ENCODE data around the gene NHERF2.
A peak's percentile ranks its signal among the peaks of the same experiment; 100 is the strongest.

The NHERF2 gene

DNA sequence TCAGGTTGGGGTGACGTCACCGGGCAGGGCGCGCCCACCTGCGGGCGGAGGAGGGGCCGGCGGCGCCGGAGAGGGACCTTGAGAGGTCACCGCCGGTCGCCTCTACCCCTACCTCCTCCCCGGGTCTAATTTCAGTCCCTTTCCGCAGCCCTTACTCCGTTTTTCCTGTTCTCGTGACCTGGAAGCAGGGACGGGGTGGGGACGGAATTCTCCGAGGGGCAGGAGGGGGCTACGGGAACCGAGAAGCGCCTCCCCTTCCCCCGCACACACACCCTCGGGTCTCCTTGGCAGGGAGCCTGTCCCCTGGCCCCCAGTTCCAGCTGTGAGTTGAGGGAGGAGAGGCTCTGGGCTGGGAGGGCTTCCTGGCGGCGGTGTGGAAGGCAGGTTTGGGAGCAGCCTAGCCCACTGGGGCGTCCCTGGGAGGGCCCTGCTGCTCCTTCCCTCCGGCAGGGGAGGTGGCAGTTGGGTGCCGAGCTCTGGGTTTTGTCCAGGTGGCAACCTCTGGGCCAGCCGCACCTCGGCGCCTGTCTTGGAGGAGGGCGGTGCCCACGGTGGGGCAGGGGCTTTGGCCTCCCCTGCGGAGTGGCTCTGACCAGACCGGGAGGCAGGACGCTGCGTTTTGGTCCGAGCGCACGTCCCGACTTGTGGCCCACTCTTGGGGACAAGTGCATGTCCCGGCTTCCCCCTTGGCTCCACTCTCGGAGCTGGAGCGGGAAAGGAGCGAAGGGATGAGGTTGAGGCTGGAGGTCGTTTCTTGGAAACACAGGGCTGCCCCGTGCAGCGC lies 36.2 kb upstream of the NHERF2 start:
- no peak for DNase-seq (ENCODE audit: low read depth in 3 of 3, low spot score in 1 of 3)

DNA sequence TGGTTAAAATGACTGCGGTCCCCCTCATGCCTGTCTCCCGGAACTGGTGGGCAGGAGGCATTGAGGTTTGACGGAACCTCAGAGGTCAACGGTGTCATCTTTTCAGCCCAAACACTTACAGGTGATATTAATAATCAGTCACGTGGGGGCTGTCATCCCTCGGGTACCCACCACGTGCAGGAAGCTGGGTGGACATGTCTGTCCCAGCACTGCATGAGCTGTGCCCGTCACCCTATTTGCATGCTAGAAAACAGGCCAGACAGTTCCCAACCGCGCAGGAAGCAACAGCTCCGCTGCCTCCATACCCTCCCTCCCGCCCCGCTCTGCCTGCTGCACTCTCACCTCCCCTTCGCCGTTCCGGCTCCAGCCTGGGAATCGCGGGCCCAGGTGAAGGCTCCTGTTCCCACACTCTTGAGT lies 35.6 kb upstream of the NHERF2 start:
- DNase-seq (ENCODE audit: low read depth in 3 of 3, low spot score in 1 of 3) = no peak

DNA sequence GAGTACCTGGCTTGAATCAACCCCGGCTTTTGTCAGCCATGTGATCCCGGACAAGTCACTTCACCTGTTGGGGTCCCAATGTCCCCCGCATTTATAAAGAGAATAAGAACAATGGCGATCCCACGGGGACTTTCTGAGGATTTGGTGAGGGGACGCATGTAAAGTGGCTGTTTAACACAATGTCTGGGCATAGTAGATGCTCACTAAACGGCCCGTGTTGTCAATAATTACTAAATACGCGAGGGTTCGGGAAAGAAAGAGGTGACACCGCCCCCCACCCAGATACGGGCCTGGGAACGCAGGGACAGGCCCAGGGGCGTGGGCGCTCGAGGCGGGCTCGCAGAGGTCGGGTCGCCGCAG lies 35.1 kb upstream of the NHERF2 start:
- DNase-seq (ENCODE audit: low read depth in 3 of 3, low spot score in 1 of 3) = no peak

DNA sequence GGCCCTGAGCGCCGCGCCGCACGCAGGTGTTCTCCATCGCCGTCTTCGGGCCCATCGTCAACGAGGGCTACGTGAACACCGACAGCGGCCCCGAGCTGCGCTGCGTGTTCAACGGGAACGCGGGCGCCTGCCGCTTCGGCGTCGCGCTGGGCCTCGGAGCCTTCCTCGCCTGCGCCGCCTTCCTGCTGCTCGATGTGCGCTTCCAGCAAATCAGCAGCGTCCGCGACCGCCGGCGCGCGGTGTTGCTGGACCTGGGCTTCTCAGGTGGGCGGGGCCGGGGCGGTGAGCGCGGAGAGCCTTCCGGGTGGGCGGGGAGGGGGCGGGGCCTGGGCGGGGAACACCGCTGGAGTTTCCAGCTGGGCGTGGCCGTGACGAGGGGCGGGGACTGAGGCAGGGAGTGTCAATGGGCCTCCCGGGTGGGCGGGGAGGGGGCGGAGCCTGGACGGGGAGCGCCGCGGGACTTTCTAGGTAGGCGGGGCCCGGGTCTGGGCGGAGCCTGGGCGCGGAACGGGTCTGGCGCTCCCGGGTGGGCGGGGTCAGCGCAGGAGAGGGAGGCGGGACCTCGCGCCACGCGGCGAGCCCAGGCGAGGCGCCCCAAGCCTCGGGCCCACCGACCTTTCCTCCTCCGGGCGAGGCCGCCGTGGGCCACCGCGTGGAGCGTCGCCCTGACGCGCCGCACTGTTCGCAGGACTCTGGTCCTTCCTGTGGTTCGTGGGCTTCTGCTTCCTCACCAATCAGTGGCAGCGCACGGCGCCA lies 34.6 kb upstream of the NHERF2 start:
- DNase-seq (ENCODE audit: low read depth in 3 of 3, low spot score in 1 of 3) = peak; percentile 96 to 99 (median 97)

DNA sequence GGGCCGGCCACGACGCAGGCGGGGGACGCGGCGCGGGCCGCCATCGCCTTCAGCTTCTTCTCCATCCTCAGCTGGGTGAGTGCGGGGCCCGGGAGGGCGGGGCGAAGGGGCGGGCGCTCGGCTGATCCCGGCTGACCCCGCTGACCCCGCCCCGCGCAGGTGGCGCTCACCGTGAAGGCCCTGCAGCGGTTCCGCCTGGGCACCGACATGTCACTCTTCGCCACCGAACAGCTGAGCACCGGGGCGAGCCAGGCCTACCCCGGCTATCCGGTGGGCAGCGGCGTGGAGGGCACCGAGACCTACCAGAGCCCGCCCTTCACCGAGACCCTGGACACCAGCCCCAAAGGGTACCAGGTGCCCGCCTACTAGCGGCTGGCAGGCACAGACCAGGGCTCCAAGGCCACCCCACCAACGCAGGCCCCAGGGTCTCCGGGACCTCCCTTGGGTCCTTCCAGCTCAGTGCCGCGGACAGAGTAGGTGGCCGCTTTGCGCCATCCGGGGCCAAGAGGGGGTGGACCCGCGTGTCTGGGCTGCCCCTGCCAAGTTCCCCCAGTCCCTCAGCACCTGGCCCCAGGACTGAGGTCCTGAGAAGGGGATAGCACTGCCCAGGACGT lies 33.9 kb upstream of the NHERF2 start:
- no peak for DNase-seq (ENCODE audit: low read depth in 3 of 3, low spot score in 1 of 3)

DNA sequence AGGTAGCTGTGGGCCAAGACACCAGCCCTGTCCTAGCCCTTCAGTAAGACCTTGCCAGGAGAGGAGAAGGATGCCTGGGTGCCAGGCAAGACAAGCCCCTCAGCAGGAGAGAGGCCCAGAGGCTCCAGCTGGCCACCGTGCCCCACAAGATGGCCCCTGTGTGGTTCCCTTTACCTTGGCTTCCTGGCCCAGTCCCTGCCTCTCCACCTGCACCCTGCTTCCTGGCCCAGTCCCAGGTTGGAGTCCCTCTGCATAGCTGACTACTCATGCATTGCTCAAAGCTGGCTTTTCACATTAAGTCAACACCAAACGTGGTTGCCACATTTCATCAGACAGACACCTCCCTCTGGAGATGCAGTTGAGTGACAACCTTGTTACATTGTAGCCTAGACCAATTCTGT lies 33.0 kb upstream of the NHERF2 start:
- DNase-seq (ENCODE audit: low read depth in 3 of 3, low spot score in 1 of 3) = no peak

DNA sequence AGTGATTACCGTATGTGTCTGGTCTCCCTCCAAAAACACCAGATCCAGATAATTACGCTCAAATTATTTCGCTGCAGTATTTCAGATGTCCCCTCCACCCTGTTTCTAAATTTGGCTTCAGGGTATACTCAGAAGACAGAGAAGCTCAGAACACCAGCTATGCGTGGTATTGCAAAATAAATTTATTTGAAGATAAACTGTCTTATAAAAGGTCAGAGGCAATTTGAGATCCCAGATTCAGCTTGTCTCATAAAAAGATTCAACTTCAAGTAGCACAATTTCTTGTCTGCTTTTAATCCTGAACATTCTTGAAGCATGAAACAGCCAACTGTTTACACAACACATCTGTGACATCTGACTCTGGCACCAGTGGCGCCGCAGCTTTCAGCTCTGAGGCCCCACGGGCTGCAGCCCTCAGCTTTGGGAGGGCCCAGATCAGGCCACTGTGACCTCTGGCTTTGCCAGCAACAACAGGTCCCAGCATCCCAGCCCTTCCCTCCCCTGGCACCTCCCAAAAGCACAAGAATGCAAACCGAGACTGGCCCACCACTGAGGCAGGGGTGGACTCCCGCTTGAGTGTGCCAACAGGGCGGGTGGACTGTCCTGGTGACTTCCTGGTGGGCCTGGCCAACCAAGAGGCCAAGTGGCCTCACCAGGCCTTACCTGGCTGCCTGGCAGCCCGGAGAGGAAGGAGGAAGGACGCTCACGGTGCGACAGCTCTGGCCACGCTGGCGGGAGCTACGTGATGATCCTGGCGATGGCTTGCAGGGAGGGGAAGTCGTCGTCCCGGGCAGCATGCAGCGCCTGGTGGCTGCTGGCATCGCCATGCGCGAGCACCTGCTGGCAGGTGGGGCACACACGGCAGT lies 29.0 kb upstream of the NHERF2 start:
- DNase-seq (ENCODE audit: low read depth in 3 of 3, low spot score in 1 of 3) = no peak

DNA sequence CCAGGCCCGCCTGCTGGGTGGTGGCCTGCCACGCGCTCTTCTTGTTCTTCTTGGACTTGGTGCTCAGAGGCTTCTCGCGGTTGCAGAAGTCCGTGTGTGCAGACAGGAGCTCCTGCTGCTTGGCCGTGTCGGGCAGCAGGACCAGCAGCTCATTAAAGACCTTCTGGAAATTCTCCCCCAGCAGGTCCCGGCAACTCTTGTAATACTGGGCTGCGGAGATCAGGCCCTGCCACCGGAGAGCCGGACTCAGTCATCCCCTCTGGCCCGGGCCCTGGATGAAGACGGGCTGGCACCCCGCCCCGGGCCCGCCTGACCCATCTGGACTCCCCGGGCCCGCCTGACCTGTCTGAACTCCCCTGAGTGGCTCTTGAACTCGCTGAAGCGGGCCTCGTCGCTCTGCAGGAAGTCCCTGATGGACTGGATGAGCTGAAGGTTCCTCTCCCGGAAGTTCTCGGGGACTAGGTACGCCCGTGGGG lies 28.3 kb upstream of the NHERF2 start:
- no peak for DNase-seq (ENCODE audit: low read depth in 3 of 3, low spot score in 1 of 3)

DNA sequence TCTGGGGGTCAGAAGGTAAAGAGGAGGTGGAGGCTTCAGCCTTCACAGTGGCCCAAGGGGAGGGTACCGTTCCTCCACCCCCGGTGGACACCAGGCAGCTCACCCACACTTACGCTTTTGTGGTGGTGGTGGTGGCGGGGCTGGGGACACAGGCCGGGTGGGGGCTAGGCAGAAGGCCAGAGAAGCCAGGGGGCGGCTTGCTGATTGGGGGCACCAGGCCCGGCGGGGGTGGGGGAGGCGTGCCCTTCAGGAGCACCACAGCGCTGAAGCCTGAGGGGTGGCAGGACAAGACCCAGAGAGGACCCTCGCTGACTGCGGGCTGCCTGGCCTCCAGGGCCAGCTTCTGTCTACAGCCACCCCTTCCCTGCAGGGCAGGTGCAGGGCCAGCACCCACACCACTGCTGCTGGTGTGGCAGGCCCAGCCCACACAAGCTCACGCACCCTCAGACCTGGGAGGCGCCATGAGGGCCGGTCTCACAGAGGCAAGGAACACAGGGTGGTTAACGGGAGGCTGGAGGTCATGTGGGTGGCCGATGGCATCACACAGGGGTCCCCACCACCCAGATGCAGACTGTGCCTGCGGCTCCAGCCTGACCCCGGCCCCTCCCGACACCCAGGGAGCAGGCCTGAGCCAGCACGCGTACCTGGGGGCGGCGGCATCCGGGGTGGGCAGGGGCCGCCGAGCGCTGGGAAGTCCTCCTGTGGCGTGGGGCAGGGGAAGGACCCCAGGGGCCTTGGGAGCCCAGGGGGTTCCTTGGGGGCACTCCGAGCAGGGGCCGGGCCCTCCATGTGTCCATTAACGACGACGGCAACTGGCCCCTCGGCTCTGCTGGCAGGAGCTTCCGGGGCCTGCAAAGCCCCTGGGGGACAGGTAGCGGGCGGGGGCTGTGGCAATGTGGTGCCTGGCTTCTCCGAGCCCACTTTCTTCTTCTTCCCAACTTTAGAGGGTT lies 27.6 kb upstream of the NHERF2 start:
- DNase-seq (ENCODE audit: low read depth in 3 of 3, low spot score in 1 of 3) = no peak

DNA sequence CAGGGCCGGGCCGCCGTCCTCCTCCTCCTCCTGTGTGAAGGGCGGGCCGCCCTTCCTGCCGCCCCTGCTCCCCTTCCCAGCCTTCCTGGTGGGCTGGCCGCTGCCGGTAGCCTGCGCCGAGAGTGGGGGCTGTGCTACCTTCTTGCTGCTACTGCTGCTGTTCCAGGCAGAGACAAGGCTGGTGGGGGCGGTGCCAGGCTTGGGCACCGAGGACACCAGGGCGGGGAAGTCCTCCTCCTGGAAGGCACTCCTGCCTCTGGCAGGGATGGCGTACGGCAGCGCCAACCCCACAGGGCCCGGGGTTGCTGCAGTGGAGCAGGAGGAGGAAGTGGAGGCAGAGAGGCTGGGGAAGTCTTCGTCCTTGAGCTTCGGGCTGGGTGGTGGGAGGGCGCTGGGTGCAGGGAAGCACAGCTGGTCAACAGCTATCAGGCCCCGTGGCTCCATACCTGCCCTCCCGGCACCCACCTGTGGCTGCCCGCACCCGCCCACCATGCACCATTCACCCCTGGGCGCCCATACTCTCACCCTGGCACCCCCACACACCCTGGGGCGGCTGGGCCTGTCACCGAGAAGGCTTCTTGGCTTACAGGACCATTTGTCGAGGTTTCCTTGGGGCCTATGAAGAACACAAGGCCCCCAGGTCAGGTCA lies 26.7 kb upstream of the NHERF2 start:
- DNase-seq (ENCODE audit: low read depth in 3 of 3, low spot score in 1 of 3) = no peak

DNA sequence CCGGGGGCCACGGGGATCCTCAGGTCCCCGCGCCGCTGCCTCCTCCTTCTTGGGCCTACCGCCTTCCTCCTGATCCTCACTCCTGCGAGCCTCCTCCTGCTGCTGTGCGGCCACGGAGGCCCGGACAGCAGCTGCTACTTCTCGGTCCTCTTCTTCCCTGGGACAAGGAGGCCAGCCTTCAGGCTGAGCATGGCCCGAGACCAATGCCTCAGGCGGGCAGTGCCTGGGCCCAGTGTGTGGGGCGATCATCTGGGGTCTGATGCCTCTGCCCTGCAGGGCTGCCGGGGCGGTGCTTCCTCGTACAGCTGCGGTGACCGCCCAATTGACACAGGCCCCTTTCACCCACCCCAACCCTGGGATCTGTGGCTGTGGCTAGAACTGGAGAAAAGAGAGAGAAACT lies 25.7 kb upstream of the NHERF2 start:
- DNase-seq (ENCODE audit: low read depth in 3 of 3, low spot score in 1 of 3) = no peak

DNA sequence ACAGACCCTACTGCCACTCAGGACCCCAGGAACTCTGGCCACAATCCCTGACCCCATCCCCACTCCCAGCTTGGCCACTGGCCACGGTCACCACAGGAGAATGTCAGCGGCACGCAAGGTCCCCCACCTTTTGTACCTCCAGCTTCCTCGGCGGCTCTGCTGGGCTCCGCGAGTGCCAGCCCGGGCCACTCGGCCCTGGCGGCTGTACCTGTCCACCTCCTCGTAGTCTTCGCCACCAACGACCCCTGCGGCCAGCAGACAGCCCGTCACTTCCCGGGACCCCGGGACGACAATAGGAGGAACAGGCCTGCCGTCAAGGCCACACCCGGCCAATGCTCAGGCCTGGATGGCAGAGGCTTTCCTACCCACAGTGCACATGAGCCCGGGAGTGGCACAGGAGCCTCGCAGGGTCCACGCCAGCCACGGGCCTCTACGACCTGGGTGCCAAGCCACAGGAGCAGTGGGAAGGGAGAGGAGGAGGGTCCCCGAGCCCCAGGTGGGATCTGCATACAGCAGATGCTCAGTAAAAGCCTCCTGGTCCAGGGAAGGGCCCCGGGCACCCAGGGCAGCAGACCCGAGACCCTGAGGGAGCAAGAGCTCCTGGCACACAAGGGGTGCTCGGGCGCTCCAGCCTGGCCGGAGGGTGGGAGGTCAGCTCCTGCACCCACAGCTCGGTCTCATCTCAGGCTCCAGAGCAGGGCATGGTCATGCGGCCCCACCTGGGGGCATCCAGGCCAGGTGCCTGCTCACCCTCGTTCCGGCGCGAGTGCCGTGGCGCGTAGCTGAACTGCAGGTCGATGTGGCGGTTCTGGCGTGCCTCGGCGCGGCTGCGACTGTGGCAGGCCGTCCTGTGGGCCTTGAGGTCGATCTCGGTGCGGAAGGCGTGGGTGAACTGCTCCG lies 25.0 kb upstream of the NHERF2 start:
- DNase-seq (ENCODE audit: low read depth in 3 of 3, low spot score in 1 of 3) = no peak

DNA sequence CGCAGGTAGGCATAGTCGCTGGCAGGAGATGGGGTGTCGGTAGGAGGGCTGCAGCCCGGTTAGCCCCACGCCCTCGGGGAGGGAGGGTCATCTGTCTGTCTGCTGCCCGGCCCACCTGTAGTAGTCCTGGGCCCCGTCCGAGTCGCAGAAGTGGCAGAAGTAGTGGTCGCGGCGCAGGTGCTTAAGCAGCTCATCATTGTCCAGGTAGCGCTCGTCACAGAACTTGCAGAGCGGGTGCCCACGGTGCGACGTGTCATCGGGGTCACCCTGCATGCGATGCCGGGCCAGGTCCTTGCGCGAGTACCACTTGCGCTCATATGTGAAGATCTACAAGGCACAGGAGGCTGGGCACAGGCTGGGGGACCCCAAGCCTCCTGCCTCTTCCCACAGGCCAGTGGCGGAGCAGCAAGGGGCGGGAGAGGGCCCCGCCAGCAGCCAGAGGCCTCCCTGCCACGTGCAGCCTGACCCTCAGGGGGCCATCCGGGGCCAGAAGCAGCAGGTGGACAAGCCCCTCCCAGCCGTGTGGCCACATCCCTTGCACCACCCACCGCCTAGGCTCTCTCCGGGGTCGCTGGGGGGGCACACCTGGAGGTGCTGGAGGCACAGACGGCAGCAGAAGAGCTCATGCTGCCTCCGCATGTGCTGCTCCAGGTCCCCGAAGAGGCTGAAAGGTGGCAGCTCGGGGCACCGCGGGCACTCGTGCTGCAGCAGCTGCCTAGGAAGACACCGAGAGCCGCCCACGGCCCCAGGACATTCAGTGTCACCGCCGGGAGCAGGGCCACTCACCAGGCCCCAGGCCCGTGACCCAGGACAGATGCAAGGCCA lies 24.1 kb upstream of the NHERF2 start:
- DNase-seq (ENCODE audit: low read depth in 3 of 3, low spot score in 1 of 3) = no peak

DNA sequence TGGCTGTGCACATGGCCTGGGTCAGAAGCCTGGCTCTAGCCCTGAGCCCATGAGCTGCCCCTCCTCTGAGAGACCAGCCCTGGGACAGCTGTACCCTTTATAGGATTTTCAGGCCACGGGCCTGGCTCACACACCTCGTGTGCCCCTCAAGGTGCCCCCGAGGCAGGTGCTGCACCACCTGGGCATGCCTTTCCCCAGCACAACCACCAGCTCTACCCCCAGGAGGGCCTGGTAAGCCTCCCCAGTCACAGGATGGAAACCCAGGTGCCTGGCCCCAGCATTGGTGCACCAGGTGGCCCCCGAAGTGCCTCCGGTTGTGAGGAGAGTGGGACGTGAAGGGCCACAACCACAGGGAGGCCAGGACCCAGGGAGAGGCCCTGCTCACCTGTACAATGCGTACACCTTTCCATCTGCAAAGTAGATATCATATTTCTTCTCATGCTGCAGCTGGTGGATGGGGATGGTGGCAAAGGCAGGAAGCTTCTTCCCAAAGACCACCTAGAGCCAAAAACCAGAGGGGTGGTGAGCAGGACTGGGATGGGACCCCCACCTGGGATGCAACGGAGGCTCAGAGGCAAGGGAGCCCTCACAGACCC lies 23.4 kb upstream of the NHERF2 start:
- DNase-seq (ENCODE audit: low read depth in 3 of 3, low spot score in 1 of 3) = no peak

DNA sequence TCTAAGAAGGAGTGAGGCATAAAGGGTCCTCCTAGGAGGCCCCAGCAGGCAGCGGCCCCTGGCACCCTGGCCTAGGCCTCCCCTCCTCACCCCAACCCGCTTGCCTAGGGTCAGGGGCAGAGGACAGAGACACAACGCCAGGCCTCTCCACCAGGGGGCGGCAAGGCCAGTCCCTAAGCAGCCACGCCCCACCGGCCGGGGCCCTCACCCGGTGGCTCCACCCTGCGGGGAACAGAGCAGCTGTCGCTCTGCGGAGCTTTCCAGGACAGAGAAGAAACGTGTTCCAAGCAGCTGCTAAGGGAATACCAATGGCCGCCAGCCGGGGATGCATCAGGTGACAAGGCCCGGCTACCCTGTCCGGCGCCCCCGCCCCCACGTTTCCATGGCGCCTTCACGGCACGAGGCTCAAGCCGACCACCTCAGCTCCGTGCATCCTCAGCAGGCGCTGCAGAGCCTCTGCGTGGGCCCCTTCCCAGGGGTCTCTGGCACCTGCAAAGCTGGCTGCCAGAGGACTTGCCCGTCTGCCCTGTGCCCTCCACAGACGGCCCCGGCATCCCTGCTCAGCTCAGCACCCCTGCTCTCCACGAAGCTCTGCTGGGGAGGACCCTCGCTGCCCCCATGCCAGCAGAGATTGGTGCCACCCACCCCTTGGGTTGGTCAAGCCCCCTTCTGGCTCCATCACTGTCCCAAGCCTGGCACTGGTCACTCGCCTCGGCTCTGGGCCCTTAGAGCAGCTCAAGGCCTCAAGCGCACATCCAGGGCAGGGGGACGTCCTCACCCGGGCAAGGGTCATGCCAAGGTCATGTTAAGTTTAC lies 22.7 kb upstream of the NHERF2 start:
- DNase-seq (ENCODE audit: low read depth in 3 of 3, low spot score in 1 of 3) = peak; percentile 69 to 81 (median 72)

DNA sequence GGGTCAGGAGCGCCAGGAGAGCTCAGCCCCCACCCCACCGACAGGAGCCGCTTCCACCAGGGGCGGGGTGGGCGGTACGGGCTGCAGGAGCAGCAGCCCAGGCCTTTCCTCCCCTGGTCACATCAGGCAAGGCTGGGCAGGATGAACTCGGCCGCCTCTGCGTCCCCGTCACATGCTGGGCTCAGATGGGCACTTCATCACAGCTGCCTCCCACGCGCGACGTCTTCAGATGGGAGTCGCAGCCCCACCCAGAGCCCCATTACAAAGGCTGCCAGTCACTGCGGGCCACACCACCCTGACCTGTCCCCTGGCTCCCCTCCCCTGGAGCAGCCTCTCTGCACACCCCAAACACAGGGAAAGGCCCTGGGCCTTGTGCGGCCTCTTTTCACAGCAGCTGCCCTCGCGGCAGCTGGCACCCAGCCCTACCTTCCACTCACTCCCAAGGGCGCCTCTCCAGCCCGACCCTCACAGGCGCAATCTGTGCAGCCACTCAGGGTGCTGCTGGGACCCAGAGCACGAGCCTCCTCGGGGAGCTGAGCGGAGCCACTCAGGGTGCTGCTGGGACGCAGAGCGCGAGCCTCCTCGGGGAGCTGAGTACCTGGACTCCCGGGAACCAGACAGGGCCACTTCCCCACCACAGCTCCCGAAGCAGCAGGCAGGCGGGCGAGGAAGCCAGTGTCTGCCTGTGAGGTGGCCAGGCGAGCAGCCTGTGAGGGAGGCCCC lies 21.7 kb upstream of the NHERF2 start:
- no peak for DNase-seq (ENCODE audit: low read depth in 3 of 3, low spot score in 1 of 3)

Measured in stimulated activated CD4-positive, alpha-beta T cell treated with anti-CD3 and anti-CD28 coated beads, TNF-alpha, amount 100 ng/mL, for 1 hour (primary cell).